Renal cortical epithelial cell (primary cell): ENCODE measurements around the gene SYTL4. TPM values are rescaled to one million over a fixed set of nuclear protein-coding genes. Genes with fewer than 3 reads are reported as not detected.
A peak's percentile ranks its signal among the peaks of the same experiment; 100 is the strongest.

Source experiments
- DNase-seq: peaks from one replicate; pipeline ENCODE4 v3.0.0-alpha.2; 2011; ENCODE audit warnings: low read depth
- total RNA-seq: library from RNA; depleted of rRNA; stranded (reverse); fragments of >200 nt; gene quantifications from 2 replicates; pipeline ENCODE4 v1.2.3, GENCODE V29; 2014

Gene SYTL4
- total RNA-seq, 1 donor from 2014 or later: 8.6 TPM

DNA sequence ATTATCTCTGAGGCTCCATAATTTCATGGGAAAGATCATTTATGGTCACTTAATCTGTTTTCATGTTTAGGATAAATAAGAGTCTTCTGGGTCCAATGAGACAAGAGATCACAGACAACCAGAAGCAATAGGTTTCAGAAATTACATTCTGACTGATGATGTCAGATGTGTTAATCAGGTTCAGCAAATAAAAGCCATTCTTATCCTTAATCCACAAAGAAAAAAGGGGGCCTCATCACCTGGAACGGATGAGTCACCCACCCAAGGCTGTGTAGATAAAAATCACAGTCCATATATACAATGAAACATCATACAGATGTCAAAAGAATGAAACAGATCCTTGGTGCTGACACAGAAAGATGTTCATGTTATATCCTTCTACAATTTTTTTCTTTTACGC lies 36.6 kb downstream of the SYTL4 start:
- DNase-seq: no peak

DNA sequence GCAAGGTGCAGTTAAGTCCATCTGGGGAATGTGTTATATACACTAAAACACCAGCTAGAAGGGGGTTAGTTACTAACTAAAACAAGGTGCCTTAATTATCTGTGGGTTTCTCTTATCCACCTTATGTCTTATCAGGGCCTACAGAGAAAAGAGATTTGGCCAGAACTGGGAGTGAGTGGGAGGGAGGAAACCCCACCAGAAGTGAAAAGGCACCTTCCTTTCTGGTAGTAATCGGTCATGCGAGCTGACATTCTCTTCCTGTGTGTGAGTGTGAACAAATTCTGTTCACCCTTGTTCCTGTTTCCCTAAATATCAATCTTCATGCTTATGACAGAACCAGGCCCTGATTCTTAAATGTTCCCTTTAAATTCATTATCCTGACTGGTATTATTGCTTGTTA lies 44.4 kb downstream of the SYTL4 start:
- no peak for DNase-seq

DNA sequence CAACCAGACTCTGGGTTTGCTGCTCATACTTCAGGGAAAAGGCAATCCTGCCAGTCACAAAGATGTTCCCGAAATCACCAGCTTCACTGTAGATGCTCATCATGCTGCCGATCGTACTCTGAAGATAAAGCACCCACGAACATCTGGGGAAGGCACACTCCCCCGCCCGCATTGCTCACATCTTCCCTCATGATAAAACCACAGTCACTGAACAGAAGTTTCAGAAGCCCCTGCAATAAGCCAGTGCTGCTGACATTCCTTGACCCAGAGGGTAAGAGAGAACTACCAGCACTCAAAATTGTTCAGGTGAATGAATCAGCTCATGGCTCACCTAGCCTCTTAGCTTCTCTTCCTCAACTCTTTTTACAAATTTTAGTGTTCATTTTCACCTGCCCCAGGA lies 44.8 kb downstream of the SYTL4 start:
- DNase-seq: no peak

DNA sequence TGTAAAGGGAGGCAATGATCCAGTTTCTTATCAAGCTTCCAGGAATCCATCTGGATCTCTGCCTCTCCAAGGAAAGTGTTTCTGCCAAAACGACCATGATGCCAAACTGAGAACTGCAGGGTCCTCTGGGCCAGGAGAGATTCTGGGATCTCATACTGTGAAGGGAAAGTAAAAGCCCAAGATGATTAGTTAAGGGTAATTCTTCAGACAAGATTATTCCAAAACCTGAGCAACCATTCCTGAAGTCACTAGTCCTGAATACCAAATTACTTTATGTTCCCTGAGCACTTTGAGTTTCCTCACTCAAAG lies 46.0 kb downstream of the SYTL4 start:
- DNase-seq: no peak

DNA sequence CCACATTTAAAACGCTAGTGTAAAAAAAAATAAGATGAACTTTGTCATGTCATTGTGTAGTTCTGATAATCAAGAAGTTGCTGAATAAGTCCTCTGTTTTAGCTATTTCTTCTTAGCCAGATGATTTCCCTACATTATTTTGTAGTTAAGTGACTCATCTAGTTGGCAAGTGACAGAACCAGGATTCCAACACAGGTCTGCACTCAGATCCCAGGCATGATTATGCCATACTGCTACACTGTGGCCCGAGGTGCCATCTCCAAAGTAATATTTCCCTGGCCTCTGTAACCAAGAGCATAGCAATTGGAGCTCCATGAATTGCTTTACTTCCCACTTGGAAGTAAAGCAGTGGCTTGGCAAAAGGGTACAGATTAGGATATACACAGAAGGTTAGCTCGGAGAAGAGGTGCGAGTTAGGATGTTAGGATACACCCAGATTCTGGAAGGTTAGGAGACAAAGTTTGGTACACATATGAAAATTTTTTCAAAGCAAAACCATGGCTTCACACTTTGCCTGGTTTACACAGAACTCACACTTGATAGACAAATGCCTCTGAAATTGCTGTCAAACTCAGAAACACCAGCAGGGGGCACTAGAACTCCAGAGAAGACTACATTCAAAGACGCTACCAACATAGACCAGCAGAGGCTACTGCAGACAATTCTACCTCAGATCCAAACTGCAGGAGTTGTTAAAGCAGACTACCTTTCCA lies 46.5 kb downstream of the SYTL4 start:
- DNase-seq: peak; percentile 68

DNA sequence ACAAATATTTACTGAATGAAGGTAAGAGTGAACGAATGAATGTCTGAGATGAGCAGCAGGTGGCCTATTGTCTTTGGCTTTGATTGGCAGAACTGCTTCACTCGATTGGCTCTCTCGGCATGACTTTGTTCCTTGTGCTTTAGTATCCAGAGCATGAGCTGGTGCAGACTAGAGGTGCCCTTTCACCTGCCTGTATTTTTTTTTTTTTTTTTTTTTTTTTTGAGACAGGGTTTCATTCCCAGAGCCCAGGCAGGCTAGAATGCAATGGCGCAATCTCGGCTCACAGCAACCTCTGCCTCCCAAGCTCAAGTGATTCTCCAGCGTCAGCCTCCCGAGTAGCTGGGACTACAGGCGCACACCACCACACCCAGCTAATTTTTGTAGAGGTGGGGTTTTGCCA lies 49.0 kb downstream of the SYTL4 start:
- no peak for DNase-seq

DNA sequence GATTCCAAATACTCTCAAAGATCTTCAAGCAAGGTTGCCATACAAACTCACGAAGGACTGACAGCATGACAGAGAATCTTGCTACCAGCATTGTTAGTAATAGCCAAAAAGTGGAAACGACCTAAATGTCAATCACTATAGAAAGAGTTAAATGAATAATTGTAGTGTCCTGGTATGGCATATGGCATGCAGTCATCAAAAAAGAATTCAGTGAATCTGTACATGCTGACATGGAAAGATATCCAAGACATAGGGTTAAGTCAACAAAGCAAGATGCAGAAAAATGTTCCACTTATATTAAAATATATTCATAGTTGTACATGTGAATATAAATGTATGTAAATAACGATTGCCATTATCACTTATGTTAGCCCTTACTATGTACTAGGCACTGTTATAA lies 50.3 kb downstream of the SYTL4 start:
- DNase-seq: no peak

DNA sequence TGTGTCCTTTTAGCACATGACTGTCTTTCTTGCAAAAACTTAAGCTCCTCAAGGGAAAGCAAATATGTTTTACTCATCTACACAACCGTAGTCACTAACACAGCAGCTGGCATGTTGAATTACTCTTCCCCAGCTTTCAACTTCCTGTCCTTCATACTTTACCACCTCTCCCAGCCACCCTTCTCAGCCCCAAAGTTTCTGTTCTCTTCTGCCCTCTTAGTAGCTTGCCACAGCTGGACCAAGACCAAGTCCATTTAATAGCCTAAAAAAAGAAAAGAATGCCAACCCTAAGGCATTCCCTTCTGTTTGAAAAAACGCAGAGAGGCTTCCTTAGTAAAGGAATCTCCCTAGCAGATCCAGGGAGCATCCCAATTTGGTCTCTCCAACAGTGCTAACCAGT lies 51.2 kb downstream of the SYTL4 start:
- no peak for DNase-seq

DNA sequence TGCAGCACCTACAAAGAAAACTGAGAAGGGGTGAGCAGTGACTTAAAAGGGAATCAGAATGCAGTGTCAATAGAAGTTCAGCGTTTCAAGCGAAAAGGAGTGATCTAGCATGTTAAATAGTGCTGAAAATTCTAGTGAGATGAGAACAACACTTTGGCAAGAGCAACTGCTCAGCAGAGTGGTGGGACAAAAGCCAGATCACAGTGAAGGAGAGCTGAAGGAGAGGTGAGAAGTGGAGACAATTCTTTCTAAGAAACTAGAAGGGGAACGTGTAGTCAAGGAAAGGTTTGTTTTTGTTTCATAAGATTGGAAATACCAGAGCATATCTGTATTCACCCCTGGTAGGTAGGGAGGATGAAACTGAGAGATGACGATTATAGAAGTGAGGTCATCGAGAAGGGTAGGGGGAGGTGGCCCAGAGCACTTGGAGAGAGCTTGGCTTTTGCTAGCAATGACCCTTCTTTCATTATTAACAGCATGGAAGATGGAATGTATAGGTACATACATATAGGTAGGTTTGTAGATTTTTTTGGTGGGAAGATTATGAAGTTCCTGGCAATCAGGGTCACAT lies 54.2 kb downstream of the SYTL4 start:
- DNase-seq: no peak

DNA sequence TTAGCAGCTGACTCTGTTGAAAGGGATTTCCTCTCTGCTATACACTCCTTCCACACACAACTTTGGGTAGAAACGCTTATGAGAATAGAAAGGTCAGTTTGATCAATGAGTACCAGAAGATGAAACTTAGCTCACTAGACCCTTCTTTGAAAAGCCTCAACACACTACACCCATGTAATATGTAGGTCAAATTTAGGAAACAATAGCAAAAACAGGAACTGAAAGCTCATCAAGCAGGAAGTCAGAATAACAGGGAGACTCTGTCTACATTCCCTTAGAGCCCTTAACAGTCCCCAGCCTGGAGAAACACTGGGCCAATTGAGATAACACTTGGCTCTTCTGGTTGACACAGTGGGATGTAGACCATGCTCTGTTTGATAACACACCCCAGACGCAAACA lies 57.2 kb downstream of the SYTL4 start:
- DNase-seq: no peak

DNA sequence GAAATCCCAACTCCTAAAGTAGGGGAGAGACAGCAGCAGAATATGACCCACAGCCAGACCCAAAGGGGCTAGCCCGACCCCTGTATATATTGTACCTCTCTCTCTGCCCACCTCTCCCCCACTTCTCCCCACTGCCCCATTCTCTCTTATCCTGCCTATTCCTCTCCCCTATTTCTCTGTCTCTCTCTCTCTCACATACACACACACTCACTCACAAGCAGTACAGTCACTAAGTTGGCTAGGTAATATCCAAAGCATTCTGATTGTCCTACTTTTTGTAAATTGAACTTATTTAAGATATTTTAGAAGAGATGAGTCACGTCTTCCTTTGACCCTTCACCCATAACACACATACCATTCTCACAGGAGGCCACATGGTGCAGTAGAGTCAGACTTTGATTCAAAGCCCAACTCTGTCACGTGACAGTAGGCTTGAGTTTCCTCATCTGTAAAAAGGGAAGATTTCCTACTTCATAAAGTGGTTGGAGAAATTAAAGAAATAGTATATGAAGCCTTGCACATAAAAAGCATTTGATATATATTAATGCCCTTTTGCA lies 58.4 kb downstream of the SYTL4 start:
- DNase-seq: peak; percentile 45

DNA sequence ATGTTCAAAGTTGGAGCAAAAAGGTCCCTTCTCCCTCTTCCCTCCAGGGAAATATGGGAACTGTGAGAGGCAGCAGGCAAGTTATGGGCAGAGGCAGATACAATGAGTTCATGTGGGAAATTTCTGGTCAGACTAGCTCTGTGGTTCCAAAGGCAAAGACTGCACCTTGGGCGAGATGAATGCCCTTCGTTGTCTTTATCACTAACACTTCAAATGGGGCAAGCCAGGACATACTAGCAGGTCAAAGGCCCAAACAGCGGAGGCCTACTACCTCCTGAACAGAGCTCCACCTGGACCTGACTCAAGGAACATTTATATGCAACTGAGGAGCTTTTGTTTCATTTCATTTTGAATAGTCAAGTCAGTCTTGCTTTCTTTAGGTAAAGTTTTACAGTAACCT lies 59.0 kb downstream of the SYTL4 start:
- DNase-seq: no peak

DNA sequence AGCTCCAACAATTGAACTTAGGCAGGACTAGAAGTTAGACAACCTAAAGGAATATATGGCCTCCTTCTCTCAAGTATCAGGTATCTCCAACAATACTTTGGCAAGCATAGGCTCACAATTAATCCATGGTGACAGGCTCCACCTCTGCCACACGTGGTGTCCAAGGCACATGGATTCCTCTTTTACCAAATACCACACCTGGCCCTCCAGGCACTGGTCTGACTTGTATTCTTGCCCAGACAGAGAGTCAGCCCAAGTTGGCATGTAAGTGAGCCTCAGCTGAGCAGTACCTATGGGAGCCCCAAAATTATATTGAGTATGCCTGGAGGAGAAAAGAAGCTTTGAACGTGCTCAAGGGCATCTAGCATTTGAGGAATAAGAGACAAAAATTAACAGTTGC lies 68.3 kb downstream of the SYTL4 start:
- no peak for DNase-seq

DNA sequence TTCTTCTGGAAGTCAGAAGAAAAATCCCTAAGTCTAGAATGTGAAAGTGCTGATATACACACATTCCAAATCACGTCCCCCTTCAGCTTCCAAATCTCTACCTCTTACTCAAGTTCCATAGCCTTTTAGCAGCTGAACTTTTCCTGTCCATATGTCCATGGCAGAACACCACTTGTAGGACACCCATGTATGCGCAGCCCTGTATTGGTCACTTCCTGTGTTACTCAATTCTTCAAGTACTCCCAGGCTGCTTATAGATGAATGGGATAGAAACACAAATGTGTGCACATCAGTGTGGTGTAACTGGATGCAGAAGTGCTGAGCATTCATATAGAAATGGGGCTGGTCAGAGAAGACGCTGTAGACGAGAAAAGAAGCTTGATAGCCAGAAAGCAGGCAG lies 69.1 kb downstream of the SYTL4 start:
- no peak for DNase-seq

DNA sequence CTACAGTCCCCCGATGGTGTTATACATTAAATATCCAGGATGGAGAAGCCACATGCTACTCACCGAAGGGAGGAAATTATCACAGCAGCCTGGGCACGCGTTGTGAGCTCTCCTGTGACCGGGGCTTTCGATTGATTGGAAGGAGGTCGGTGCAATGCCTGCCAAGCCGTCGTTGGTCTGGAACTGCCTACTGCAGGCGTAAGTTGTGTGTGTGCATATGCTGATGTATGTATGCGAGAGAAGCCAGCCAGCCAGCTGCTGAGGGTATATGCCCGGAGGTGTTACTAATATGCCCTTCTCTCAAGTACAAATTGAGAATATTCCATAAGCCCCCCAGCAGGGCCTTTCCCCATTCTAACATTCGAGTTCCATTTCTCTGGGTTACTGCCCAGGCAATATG lies 69.8 kb downstream of the SYTL4 start:
- DNase-seq: no peak

DNA sequence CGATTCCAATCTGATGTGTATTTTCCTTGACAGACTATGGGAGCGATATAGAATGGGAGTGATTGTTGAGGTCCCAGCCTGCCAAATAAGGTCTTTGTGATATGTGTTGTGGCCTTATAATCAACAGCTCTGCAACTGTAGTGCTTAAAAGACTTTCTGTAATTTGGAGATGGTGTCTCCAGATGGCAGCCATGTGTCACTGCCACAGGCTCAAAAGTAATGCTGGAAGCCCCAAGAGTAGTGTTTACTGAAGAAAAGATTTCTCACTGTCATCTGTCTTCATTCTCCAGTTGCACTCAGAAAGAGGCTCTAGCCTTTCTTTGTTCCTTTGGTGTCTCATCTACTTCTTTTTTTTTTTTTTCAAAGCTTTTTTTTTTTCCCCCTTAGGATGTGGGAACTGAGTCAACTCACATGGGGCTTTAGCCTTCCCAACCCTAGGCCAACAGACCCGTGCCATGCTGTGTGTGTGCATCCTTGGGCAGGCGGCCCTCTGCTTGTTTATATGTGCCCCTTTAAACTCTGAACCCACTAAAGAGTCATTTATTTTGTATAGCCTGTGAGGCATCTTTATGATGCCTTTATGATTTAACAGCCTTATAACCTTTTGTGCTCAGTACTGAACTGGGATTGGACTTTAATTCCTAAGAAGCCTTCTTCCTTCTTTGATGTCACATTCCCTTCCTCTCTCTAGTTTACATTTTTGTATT lies 72.3 kb downstream of the SYTL4 start:
- DNase-seq: no peak

DNA sequence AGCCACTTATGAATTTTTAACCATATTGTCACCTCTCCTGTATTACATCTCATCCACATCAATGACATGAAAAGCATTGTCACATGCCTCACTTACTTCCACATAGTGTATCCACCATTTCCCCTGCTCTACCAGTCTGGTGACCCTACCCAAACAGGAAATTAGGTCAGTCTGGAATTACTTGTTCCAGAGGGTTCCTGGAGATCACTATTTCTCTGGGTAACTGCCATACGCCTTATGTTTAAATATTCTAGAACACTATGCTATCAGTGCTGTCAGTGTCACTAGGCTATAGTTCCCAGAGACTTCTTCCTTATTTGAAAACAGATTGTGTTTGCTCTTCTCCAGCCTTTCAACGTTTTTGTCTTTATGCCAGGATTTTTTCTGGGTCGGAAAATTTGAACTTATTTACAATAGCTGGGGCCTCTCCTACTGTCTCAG lies 73.0 kb downstream of the SYTL4 start:
- DNase-seq: no peak

DNA sequence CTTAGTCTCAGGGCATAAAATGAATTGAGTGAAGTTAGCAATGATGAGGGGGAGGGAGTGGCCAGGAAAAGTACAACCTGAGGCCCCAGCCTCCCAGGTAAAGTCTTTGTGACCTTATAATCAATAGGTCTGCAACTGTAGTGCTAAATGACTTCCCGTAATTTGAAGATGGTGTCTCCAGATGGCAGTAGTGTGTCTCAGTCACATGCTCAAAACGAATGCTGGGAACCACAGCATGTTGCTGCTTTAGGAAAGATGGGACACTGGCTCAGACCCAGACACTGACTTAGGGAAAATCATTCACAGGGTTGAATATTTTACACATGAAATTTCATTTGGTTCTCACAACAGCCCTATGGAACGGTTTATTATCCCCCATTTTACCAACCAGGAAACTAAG lies 77.7 kb downstream of the SYTL4 start:
- peak; percentile 30 for DNase-seq

DNA sequence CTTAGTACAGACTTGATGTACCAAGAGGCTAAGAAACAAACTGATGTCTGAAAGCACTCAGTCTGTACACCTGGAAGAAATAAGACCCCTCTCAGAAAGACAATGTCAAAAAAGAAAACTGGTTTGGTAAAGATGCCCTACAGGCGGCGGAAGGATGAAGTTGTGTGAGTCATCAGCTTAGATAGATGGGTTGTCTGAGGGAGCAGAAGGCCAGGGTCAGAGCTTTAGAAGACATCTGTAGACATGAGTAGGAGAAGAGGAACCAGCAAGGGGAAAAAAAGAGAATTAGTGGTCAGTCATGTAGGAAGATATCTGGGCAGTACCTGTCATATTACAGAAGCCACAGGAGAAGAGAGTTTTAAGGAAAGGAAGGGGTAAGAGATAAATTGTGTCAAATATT lies 79.7 kb downstream of the SYTL4 start:
- DNase-seq: no peak

DNA sequence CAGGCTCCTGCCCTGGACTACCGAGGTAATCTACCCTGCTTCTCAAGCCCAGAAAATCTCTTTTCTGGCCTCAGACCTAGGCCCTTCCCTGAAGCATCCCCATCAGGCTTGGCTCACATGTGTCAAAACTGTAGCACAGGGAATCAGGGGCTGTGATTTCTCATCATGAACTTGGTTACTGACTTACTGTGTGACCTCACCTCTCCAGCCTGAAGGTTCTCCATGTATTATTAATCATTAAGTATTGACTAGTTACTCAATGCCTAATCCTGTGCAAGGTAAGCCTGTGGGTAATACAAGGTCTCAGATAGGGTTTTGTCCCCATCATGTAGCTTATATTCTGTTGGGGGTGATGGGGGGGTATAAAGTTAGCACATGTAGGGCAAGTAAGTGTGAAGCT lies 81.1 kb downstream of the SYTL4 start:
- peak; percentile 80 for DNase-seq

DNA sequence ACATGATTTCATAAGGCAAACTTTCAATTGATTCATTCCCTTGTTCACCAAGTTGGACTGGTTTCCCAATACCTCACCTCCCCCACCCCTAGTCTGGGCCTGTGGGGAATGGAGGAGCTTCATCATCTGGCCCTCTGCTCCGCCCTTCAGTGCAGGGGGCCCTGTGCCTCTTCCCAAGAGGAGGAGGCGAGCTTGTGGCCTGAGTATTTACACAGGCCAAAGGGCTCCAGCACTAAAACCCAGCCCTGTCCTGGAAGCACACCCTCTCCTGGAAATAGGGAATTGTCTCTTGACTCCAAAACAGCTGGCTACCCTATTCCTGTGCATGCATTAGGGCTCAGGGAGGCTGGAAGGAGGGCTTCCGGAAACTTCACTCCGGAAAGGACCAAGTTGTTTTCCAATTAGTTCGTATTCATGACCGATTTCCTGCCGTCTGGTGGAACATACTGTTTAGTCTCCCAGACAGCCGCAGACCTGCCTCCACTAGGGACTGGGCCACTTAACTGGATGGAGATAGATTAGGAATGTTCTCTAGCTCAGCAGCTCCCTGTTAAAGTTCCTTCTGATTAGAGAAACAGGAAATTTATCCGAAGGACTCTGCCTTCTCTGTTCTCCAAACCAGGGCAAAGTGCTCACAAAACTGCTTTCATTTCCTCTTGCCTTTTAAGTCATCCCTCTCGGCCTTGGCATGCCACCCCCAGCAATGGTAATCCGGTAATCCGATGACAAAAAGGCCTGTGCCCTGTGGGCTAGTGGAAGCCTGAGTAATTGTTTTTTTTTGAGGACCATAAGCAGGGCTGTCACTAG lies 82.2 kb downstream of the SYTL4 start:
- DNase-seq: peak; percentile 77
